Measurements from ENCODE around the gene SALL4.
"Not testable (repeated sequence)": the region's sequence is repeated elsewhere in the genome, so short reads cannot be mapped to it uniquely, and the experiment has no call there.

Gene SALL4

DNA sequence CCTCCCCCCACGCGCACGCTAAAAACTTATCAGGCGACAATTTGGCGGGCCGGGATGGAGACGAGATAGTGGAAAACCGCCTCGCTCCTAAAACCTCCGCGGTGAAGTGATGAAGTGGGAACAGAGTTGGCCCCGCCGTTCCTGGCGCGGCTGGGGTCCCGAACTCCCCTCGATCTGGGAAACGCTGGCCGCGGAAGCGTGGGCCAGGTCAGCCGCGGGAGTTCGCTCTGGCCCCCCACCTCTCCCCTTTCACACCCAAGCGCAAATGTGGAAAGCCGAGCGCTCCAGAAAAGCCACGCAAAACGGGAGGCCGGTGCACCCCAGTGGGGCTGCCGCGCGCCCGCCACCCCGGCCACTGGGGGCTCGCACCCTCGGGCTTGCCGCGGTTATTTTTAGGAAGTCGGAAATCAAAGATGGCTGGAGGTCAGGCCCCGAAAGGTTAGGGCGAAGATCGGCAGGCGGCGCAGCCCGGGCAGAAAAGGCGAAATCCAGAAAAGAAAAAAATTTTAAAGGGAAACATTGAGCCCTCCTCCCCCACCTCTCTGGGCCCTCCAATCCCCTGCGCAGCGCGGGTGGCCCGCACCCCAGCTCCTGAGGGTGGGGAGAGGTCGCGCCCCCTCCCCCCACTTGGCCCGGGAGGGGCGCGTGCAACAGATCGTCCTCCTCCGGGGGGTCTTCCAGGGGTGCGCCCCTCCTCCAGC lies 1.0 kb downstream of the SALL4 start:
- DNase-seq: no peak

DNA sequence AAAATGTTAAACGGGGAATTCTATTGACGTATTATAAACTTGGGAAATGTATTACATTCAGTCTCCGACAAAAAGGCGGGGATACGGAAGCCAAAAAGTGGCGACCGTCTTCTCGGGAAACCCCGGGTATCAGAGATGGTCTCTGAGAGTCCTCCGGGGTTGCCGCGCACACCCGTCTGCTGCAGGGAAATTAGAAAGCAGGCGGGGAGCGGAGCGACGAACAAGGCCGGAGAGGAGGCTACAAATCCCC lies 1.5 kb downstream of the SALL4 start:
- DNase-seq: no peak

DNA sequence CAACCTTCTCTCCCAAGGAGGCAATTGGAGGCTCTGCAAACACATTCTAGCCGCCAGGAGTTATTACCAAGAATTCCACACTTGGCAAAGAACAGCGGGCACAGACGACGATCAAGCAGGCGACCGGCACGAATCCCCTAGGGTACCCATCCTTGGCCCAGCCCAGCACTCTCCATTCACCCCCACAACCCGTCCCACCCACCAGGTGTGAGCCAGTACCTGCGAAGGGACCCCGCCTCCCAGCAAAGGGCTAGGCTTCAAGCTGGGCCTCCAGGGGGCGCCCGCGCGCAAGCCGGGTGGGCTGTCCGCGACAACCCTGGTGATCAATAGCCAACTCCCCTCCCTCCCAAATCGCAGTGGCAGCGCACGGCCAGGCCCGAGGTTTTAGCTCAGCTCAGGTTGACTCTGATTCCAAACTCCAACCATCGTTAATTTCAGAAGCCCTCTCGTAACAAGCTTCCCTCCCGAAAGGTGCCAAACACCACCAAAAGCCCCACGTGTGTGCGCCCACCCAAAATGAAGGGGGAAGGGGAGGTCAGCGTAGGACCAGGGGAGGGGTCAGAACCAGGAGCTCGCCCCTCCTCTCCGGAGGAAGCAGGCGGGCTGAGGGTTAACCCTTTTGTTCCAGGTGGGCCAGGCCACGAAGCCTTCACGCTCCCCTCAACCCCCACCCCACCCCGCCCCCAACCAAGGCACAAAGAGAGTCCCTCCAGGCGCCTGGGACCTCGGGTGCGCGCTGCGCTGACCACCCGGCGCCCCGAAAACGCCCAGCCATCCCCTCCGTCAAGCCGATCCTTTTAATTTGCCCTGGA lies 2.1 kb downstream of the SALL4 start:
- DNase-seq: peak; percentile 33

DNA sequence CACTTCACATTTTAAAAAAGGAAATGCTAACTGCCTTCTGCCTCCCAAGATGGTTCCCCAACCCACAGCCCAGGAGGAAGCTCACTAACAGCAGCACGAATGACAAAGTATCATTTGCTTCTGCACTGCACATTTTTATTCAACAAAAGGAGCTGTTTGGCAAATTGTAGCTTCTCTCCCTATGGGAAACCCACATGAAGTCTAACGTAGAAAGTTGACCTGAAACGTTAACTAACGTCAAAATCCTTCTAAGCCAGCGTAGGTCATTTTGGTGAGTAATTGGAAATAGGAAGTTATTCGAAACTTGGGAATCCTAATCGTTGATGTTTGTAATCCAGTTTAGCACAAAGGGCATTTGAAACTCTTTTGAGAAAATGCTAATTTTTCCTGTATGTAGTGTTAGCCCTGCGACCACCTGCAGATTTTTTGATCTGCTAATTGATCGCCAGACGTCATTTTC lies 2.9 kb downstream of the SALL4 start:
- DNase-seq: no peak

DNA sequence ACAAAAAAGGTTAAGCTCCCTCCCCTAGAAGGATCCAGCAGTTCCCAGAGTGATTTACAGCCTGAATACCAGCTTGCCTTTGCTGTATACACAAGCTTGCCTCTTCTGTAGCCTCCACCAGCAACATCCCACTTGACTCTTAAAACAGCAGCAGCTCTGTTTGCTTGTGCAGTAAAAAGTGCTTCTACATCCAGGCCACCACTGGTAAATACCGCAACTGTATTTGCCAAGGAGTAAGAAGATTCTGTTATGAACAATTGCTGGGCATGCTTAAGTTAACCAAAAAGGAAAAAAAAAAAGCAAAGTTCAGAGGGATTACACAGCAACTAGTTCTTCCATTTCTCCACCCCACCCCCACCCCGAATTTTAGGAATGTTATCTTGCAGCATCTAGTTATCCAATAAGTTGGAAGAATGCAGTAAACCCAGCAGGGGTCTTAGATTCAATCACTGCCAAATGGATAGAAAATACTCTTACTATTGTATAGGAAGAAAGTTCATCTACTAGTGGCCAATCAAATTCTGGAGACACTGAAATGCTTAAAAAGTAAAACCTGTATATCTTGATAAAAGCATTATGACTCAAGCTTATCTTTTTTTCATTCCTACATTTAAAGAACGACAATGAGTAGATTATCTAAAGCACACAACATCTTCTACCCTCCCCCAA lies 4.8 kb downstream of the SALL4 start:
- no peak for DNase-seq

DNA sequence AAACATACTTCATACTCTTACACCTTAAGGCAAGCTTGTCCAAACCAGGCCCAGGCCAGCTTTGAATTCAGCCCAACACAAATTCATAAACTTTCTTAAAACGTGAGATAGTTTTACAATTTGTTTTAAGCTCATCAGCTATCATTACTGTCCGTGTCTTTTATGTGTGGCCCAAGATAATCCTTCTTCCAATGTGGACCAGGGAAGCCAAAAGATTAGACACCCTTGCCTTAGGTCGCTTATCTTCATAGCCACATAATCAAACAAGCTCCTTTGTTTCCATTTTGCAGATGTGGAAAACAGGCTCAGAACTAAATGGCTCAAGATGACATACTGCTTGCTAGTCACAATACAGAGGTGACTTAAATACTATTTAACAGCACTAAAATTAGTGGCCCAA lies 6.0 kb downstream of the SALL4 start:
- no peak for DNase-seq

DNA sequence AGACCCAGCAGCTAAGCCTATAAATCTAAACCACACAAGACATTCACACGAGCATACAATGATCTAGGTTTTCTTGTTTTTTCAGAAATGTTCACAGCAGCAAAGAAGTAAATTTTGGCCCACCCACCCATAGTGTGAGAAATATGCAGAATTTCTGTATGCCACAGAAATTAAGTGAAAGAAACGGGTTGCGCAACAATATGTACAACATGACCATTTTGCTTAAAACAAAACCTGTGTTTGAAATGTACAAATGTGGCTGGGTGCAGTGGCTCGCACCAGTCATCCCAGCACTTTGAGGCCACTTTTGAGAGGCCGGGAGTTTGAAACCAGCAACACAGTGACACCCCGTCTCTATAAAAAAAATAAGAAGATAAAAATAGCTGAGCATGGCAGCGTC lies 9.4 kb downstream of the SALL4 start:
- DNase-seq: no peak

DNA sequence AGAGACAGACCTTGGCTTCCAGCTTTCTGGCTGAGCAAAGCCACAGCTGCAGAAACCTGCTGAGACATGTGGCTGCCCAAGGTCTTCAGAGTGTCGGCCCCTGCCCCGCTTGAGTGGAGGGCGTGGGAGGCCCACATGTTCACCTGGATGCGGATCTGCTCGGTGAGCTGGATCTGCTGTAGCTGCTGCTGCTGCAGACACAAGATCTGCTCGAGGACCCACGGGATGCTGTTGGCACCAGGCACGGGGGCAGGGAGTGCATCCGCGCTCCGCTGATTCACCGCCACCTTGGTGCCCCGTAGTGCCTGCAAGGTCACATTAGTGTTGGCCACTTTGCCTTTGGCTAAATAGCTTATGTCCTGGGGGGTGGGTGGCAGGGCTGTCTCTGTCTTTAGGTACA lies 10.7 kb downstream of the SALL4 start:
- DNase-seq: no peak

DNA sequence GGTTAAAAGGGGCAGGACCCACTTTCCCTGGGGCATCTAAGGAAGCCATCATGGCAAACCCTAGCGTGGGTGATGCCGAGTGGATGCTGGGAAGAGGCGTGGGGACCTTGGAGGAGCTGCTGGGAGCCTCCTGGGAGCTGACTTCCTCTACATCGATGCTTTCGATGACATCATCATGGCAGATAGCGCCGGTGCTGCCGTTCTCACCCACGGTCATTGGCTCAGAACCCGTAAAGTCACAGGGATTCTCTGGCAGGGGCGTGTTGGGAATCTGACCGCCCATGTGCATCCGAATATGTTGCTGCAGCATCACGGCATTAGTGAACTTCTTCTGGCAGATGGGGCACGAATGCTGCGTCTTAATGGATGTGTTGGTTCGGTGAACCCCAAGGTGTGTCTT lies 12.1 kb downstream of the SALL4 start:
- no peak for DNase-seq

DNA sequence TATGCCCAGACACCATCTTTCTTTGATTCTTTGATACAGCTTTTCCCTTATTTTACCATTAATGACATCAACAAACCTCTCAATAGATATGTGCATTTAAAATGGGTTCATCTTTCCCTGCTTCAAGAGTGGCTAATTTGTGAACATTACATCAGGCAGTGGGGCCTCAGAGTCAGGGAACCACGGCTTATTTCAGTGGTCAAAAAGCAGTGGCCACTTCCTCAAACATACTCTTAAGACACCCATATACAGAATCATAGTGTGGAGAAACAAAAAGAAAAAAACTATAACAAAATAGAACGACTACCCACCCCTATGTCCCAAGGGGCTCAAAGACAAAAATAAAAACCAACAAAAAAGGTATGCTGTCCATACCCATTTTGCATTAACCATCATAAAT lies 12.9 kb downstream of the SALL4 start:
- no peak for DNase-seq

DNA sequence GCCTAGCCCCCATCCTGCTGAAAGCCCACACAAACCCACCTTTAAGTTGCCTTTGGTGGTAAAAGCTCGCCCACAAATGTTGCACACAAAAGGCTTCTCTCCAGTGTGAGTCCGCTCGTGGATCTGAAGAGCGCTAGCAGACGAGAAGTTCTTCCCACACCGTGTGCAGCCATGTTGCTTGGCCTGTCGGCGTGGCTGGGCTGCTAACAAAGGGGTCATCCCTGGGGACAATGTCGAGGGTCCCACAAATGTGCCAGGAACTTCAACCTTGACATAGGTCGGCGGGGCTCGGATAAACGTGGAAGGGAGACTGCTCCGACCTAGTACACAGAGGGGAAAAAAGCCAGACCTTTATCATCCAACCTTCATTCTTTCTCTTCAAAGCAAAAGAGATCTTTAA lies 13.5 kb downstream of the SALL4 start:
- no peak for DNase-seq

DNA sequence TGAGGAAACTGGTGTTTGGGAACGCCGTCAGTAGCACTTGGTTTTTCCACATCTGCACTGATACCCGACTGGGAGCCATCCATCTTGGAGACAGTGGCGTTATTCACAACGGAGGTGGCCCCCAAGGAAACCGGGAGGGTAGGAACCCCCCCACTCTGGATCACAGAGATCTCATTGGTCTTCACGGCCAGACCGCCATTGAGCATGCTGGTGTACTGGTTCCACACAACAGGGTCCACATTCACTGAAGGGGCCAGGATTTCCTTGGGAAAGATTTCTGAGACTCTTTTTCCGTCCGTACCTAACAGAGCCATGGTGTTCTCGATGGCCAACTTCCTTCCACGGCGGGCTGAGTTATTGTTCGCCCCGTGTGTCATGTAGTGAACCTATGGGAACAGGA lies 18.0 kb downstream of the SALL4 start:
- DNase-seq: no peak

DNA sequence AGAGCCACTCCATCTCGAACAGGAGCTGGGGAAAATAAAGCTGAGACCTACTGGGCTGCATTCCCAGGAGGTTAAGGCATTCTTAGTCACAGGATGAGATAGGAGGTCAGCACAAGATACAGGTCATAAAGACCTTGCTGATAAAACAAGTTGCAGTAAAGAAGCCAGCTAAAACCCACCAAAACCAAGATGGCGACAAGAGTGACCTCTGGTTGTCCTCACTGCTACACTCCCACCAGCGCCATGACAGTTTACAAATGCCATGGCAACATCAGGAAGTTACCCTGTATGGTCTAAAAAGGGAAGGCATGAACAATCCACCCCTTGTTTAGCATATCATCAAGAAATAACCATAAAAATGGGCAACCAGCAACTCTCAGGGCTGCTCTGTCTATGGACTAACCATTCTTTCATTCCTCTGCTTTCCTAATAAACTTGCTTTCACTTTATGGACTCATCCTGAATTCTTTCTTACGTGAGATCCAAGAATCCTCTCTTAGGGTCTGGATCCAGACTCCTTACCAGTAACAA lies 24.0 kb downstream of the SALL4 start:
- DNase-seq: not testable (repeated sequence)

DNA sequence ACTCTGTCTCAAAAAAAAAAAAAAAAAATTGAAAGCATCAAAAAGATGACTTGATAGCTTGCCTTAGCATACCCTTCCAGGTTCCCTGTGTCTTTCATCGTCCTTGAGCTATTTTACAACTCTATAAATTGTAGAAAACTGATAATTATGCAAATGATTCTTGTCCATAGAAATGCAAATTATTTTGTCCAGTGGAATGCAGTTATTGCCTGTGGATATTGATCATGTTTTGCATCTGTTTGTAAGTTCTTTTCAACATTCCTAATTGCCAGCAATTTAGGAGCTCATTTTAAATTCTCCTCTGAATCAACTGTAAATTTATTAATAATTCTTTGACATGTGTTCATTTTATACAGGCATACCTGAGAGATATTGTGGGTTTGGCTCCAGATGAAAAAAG lies 27.1 kb downstream of the SALL4 start:
- DNase-seq: no peak

DNA sequence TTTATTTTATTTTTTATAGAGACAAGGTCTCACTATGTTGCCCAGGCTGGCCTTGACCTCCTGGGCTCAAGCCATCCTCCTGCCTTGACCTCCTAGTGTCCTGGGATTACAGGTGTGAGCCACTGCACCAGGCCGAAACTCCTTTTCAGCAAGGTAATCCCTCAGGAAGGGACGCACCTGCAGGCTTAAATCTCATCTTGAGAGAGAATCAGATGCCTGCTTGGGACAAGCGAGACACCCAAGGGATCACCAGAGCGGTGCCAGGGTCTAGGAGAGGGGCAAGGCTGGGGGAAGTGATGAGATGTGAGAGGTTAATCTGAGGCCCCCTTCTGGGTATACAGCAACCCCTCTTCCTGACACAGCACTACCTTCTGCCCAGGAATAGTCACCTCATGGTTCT lies 30.1 kb downstream of the SALL4 start:
- no peak for DNase-seq

DNA sequence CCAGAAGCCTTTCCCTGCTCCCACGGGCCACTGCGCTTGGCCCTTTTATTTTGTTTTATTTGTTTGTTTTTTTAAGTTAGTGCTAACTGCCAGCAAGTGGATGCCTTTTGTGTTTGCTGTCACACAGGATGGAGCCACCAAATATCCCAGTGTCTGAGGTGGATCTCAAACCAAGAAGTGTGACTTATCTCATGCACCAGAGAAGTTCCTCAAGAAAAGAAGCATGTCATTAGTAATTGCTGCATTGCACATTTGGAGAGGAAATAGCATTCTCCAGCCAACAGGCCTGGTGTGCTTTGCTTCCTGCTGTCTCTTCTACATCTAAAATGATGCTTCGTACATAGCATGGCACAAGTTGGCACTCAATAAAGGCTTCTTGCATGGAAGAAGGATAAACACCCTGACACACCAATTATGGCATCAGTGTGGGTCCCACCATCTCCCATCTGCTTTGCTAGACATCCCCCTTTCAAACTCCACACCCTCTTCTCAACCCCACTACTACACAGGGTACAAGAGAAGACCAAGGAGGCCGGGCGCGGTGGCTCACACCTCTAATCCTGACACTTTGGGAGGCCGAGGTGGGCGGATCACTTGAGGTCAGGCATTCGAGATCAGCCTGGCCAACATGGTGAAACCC lies 32.2 kb downstream of the SALL4 start:
- DNase-seq: no peak

DNA sequence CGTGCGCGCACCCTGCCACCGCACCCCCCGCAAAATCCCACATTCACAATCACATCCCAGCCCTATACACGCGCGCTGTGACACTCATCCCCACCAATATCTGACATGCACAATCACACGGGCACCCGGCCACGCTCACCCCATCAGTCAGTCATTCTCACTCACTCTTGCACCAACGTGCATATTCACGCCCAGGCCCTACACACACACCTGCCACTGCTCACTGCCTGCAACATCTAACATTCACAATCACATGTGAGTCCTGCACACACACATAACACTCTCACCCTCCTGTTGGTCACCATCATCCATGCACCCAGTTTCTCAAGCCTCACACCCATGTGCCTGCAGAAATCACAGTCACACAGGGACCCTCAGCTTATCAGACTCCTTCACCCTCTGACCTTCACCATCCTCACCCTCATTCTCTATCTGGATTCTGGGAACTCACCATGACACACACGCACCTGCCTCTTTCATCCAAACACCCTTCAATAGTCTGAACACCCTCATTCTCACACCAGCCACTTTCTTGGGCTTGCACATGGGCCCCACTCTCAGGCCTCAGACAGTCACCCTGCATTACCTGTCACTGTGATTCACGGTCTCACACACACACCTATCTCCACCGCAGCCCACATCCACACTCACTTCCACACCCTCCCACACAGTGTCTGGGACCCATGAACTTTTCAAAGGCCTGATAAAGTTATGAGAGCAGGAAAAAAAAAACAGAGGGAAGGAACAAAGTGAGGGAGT lies 33.4 kb downstream of the SALL4 start:
- DNase-seq: no peak

DNA sequence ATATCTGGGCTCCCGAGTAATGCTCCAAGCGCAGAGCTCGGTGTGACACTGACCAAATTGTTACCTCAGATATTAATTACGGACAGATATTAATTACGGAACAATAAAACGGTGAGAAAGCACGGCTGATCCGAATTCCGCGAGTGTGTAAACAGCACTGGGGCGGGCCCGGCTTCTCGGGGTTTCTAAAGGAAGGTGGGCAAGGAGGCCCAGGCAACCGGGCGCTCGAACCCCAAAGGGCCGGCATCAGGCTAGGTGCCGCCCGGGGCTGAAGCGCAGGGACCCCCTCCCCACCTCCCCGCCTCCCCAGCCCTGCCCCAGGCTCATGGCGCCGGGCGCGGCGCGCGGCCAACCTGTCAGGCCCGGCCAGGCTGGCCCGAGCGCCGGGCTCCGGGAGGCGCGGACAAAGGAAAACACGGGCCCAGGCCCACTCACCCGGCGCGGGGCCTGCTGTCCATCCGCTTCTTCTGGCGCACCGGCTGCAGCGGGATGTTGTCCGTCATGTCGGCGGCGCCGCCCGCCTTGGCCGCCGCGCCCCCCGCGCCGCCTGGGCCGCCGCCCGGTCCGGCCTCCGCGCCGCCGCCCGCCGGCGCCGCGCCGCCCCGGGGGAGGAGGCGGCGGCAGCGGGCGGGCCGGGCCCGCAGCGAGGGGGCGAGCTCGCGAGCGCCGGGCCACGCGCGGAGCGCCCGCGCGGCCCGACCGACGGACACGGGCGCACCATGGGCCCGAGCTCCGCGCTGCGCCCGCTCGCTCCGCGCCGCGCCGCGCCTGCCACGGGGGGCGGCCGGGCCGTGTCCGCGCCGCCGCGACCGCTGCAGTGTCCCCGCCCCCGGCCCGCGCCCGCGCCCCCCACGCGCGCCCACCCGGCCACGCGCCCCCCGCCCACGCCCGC lies 34.2 kb downstream of the SALL4 start, which contains the start of gene ATP9A:
TSS of gene ATP9A (minus strand) at position 524 of the 892 bp plus-strand sequence. CDS start at position 503, 21 bp downstream.
- no peak for DNase-seq

DNA sequence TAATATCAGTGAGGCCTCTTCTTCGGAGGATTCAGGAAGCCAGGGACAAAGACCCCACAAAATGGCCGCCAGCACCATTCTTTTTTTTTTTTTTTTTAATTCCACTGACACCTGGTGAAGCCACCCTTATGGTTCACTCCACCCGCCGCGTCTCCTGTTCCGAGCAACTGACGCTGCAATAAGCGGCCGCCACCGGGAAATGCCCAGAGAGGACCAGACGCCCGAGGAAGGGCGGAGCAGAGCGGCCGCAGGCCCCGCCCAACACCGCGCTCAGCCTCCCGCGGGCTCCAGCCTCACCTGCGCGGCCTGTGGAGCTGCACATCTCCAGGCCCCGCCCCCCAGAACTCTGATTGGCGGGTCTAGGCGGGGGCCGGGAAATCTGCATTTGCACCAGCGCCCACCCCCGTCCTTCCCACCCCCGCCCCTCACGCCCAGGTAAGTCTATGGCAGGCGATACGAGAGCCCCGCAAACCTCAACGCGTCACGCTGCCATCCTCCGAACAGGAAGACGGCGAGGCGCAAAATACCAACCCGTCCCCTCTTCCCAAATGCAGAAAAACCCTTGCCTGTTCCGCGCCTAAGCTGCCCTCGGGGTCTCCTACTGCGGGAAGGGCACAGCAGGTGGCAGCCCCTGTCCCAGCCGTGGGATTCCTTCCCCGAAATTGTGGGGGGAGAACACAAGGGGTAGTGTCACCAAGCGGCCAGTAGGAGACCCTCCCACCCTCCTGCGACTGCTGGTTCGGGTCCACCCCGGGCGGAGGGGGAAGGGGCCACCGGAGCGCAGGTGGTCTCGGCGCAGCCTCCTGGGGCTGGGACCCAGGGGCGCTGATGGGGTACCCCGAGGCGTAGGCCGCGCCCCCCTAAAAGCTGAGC lies 35.1 kb downstream of the SALL4 start:
- no peak for DNase-seq

DNA sequence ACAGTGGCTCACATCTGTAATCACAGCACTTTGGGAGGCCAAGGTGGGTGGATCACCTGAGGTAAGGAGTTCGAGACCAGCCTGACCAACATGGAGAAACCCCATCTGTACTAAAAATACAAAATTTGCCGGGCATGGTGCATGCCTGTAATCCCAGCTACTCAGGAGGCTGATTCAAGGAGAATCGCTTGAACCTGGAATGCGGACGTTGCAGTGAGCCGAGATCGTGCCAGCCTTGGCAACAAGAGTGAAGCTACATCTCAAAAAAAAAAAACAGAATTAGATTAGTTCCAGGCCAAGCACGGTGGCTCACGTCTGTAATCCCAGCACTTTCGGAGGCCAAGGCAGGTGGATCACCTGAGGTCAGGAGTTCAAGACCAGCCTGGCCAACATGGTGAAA lies 36.9 kb downstream of the SALL4 start:
- DNase-seq: not testable (repeated sequence)

Data from T1000 (cell line).